HepG2 (cell line): ENCODE data around the gene IQGAP2. TPM values are rescaled to one million over a fixed set of nuclear protein-coding genes. Genes with fewer than 3 reads are reported as not detected.

Source experiments
- ATAC-seq: fragments of 200-7000 bp; cut with Tn5 transposase; 3 replicates; pipeline ENCODE4 v1.9.1; 2020; ENCODE audit warnings: mild to moderate bottlenecking, moderate library complexity
- BruUV-seq: library from RNA; stranded (reverse); fragments of 400-500 nt; replicated peaks from 2 replicates; lab custom pipeline; 2021; lab: Mats Ljungman, UMichigan
- CTCF ChIA-PET: fragments of 300-600 bp; formaldehyde crosslinking; extraction: SDS; loops from one replicate; lab custom pipeline; 2021; ENCODE audit warnings: low total read pairs, inconsistent platforms, low intra/inter-chr PET ratio; lab: Yijun Ruan, JAX
- POLR2A ChIA-PET: fragments of 350-600 bp; sonication (Branson Sonifier 250); formaldehyde crosslinking; loops from one replicate; lab custom pipeline; 2020; ENCODE audit warnings: antibody characterized with exemption, inconsistent platforms; lab: Yijun Ruan, JAX
- DNase-seq: peaks from one replicate; pipeline ENCODE4 v3.0.0-alpha.2; 2015; ENCODE audit warnings: low spot score
- FAIRE-seq: peaks from 3 replicates; lab custom pipeline; 2011; peaks lifted over from hg19 to GRCh38; lab: Jason Lieb, UNC
- H2AFZ ChIP-seq: one replicate; pipeline ENCODE4 v1.6.1; 2011; ENCODE audit warnings: low read length, inconsistent platforms
- H3K27ac ChIP-seq: fragments of 300-600 bp; 3 replicates; pipeline ENCODE4 v1.8.0; 2011; ENCODE audit warnings: mixed run types, mild to moderate bottlenecking, mixed read lengths, low read length, inconsistent platforms; ENCODE audit not compliant: insufficient read depth; ENCODE audit errors: extremely low read length
- H3K27me3 ChIP-seq, 2 experiments: fragments of 200-600 bp in 1 of 2; 2 replicates in 1 of 2; 3 replicates in 1 of 2; pipeline versions ENCODE4 v1.6.0 to v1.8.0; 2011; ENCODE audit warnings: low read length in 2 of 2, mild to moderate bottlenecking in 2 of 2, moderate library complexity in 2 of 2, inconsistent platforms in 1 of 2; ENCODE audit not compliant: insufficient read depth in 2 of 2, control insufficient read depth in 1 of 2
- H3K36me3 ChIP-seq, 2 experiments: fragments of 200-600 bp in 1 of 2; replicated peaks in 1 of 2; 2 replicates in 1 of 2; 3 replicates in 1 of 2; pipeline versions ENCODE4 v1.5.1 to v1.8.0; 2011; ENCODE audit warnings: low read length in 2 of 2, inconsistent platforms in 1 of 2; ENCODE audit not compliant: insufficient read depth in 2 of 2, control insufficient read depth in 1 of 2
- H3K4me1 ChIP-seq: 2 replicates; pipeline ENCODE4 v1.5.1; 2012; ENCODE audit warnings: low read length, inconsistent platforms; ENCODE audit not compliant: insufficient read depth
- H3K4me2 ChIP-seq: 2 replicates; pipeline ENCODE4 v1.6.0; 2011; ENCODE audit warnings: low read depth, low read length, inconsistent platforms
- H3K4me3 ChIP-seq, 3 experiments: fragments of 200-600 bp in 1 of 3; sonication (generic), shearing (Covaris generic) in 1 of 3; replicated peaks in 1 of 3; 2 replicates each; pipeline ENCODE4 v1.5.1; 2011 to 2016; ENCODE audit warnings: low read length in 3 of 3, inconsistent platforms in 2 of 3, low read depth in 2 of 3, mild to moderate bottlenecking in 2 of 3, control low read depth in 1 of 3, mixed read lengths in 1 of 3; ENCODE audit not compliant: insufficient read depth in 1 of 3
- H3K79me2 ChIP-seq: one replicate; pipeline ENCODE4 v1.6.1; 2011; ENCODE audit warnings: low read length, inconsistent platforms; ENCODE audit not compliant: insufficient read depth
- H3K9ac ChIP-seq: 2 replicates; pipeline ENCODE4 v1.6.0; 2011; ENCODE audit warnings: mild to moderate bottlenecking, low read depth, low read length, inconsistent platforms; ENCODE audit not compliant: insufficient read depth
- H3K9me3 ChIP-seq: 2 replicates; pipeline ENCODE4 v1.5.1; 2012; ENCODE audit warnings: mild to moderate bottlenecking, low read length
- H4K20me1 ChIP-seq: 2 replicates; pipeline ENCODE4 v1.6.0; 2011; ENCODE audit warnings: inconsistent platforms, mild to moderate bottlenecking, low read length, moderate library complexity; ENCODE audit not compliant: insufficient read depth
- ADNP ChIP-seq: sonication (generic); formaldehyde crosslinking; IDR thresholded peaks from 2 replicates; pipeline ENCODE4 v1.4.0; 2020; ENCODE audit warnings: missing genetic modification reagents
- ARID2 ChIP-seq: sonication (generic); formaldehyde crosslinking; IDR thresholded peaks from 2 replicates; pipeline ENCODE4 v1.8.1; 2022; ENCODE audit warnings: mild to moderate bottlenecking, missing genetic modification reagents, borderline replicate concordance
- ATF6 ChIP-seq: sonication (generic); formaldehyde crosslinking; conservative IDR thresholded peaks from 2 replicates; pipeline ENCODE4 v1.4.0; 2020; ENCODE audit warnings: missing genetic modification reagents
- EP300 ChIP-seq, 3 experiments: sonication (generic) in 1 of 3; formaldehyde crosslinking in 1 of 3; IDR thresholded peaks; 2 replicates each; pipeline versions ENCODE4 v1.5.1 to v1.6.1; 2011 to 2020; ENCODE audit warnings: low read depth in 2 of 3, low read length in 2 of 3, borderline replicate concordance in 1 of 3, improper control_type of control experiment in 1 of 3, mild to moderate bottlenecking in 1 of 3, missing genetic modification reagents in 1 of 3, moderate library complexity in 1 of 3
- ETV5 ChIP-seq: IDR thresholded peaks from 2 replicates; pipeline ENCODE4 v1.6.1; 2018; ENCODE audit warnings: missing biosample characterization, missing genetic modification reagents, inconsistent platforms, borderline replicate concordance
- FOXA3 ChIP-seq: IDR thresholded peaks from 2 replicates; pipeline ENCODE4 v1.6.1; 2016; ENCODE audit warnings: missing genetic modification reagents, missing compliant biosample characterization
- MIXL1 ChIP-seq: IDR thresholded peaks from 2 replicates; pipeline ENCODE4 v1.6.1; 2016
- MXD1 ChIP-seq: sonication (generic); formaldehyde crosslinking; IDR thresholded peaks from 2 replicates; pipeline ENCODE4 v1.4.0; 2020; ENCODE audit warnings: mild to moderate bottlenecking, missing genetic modification reagents
- NFKB2 ChIP-seq: sonication (generic); formaldehyde crosslinking; IDR thresholded peaks from 2 replicates; pipeline ENCODE4 v1.4.0; 2020; ENCODE audit warnings: missing genetic modification reagents, borderline replicate concordance
- PRPF4 ChIP-seq: fragments of 200-400 bp; formaldehyde crosslinking; IDR thresholded peaks from 2 replicates; pipeline ENCODE4 v1.6.1; 2016; ENCODE audit warnings: low read length, low read depth; ENCODE audit not compliant: poor library complexity, severe bottlenecking
- RFXANK ChIP-seq: IDR thresholded peaks from 2 replicates; pipeline ENCODE4 v1.6.1; 2016
- SETDB1 ChIP-seq: sonication (generic); formaldehyde crosslinking; IDR thresholded peaks from 2 replicates; pipeline ENCODE4 v1.5.1; 2020; ENCODE audit warnings: missing genetic modification reagents, mild to moderate bottlenecking, borderline replicate concordance
- TFDP1 ChIP-seq: IDR thresholded peaks from 2 replicates; pipeline ENCODE4 v1.6.1; 2016; ENCODE audit warnings: missing compliant biosample characterization, missing genetic modification reagents, borderline replicate concordance
- ZFP90 ChIP-seq: sonication (generic); formaldehyde crosslinking; IDR thresholded peaks from 2 replicates; pipeline ENCODE4 v1.8.0; 2022; ENCODE audit warnings: missing genetic modification reagents, mild to moderate bottlenecking, inconsistent platforms, borderline replicate concordance
- ZNF672 ChIP-seq: sonication (generic); formaldehyde crosslinking; IDR thresholded peaks from 2 replicates; pipeline ENCODE4 v1.8.1; 2022; ENCODE audit warnings: missing genetic modification reagents
- ZNF674 ChIP-seq: sonication (generic); formaldehyde crosslinking; IDR thresholded peaks from 2 replicates; pipeline ENCODE4 v1.5.0; 2020; ENCODE audit warnings: low read depth, mild to moderate bottlenecking, missing genetic modification reagents
- ZNF788 ChIP-seq: sonication (generic); formaldehyde crosslinking; IDR thresholded peaks from 2 replicates; pipeline ENCODE4 v1.5.0; 2020; ENCODE audit warnings: mild to moderate bottlenecking, missing genetic modification reagents, borderline replicate concordance
- ZNF883 ChIP-seq: sonication (generic); formaldehyde crosslinking; IDR thresholded peaks from 2 replicates; pipeline ENCODE4 v1.5.1; 2020; ENCODE audit warnings: mild to moderate bottlenecking, missing genetic modification reagents; ENCODE audit errors: not compliant biosample characterization
- WGBS: methylation state at CpG from one replicate; pipeline ENCODE4 v1.1.6; 2017; ENCODE audit warnings: low lambda C conversion rate; 5-methylcytosine and 5-hydroxymethylcytosine counted together
- in situ Hi-C: cut with HindIII; loops from 2 replicates; pipeline ENCODE4 v1.10.0; 2017; ENCODE audit warnings: low pct_unique_long_range_greater_than_20kb; ENCODE audit not compliant: extremely low pct_ligation_motif_present
- intact Hi-C: fragments of 100-400 bp; cut with micrococcal nuclease; formaldehyde crosslinking; loops from one replicate; pipeline ENCODE4 v1.10.0; 2022; ENCODE audit not compliant: unreplicated experiment
- polyA plus RNA-seq, 8 experiments: library from polyadenylated mRNA; depleted of rRNA in 3 of 8; stranded (reverse) in 7 of 8; unstranded in 1 of 8; fragments of >200 nt; fragmentation: Illumina TruSeq in 4 of 8; extraction: Trizol in 4 of 8; gene quantifications; 2 replicates each; pipeline versions ENCODE4 v1.2.1 to v1.2.3, GENCODE V29; 2011 to 2016; ENCODE audit warnings: low read depth in 4 of 8, missing spikeins in 1 of 8, mixed read lengths in 1 of 8; ENCODE audit not compliant: insufficient read depth in 1 of 8
- total RNA-seq, 5 experiments: library from RNA; depleted of rRNA; stranded (reverse); fragments of >200 nt; fragmentation: Illumina TruSeq; extraction: Trizol; gene quantifications; 2 replicates each; pipeline ENCODE4 v1.2.3, GENCODE V29; 2016; ENCODE audit warnings: low read depth in 1 of 5
- TF ChIP-seq, protein P1 (sequence below): IDR thresholded peaks from 2 replicates; pipeline ENCODE4 v1.6.1; 2016

The IQGAP2 gene
- total and polyA plus RNA-seq, 2 of the 13 experiments (the other 11 are each of a cell fraction or from before 2014, with no cell fraction given): 35.2 to 83.3 TPM

DNA sequence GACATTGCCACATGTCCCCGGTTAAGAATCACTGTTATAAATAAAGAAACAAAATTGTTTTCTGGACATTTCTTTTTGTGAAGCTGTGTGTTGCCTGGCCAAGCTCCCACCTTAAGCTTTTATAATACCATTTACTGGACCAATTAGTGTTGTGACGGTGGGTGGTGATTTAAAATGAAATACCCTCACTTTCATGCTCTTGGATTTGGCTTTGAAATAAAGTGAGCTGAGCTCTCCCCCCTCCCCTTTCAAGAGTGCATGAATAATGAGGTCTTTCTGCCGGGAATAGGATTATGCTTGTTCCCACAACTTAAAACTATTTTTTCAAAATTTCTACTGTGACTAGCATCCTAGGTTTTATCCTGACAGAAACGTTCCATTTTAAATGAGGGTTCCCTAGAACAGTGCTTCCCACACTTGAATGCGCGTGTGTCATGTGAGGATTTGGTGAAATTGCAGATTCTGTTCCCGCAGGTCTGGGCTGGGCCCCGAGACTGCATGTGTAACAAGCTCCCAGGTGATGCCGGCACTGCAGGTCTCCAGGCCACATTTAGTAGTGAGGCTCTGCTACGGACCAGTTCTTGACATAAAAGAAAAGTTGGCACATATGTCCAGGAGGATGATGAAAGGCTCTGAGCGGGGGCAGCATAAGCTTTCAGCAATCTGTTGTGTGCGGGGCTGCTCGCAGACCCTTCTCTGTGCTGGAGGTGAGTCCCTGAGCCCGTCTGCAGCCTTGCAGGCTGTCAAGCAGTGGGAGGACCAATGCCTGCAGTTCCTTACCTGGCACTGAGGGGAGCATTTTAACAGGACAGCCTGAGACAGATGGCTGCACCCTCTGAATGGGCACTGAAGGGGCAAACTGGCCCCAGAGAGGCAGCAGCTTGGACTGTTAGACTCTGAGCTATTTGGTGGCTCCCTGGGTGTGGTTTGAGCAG, 24.4 kb downstream of the IQGAP2 start:
- H3K79me2 ChIP-seq: peaks cover 65% of the 10 kb centered on the region
- BruUV-seq: no TSS peak
- peaks cover 3% of the 10 kb centered on the region; the same call in 1 of the 2 replicates for H3K4me1 ChIP-seq
- TF ChIP-seq SETDB1: no peak
- TF ChIP-seq ZNF674: no peak
- no peak for TF ChIP-seq ZNF672 (CRISPR knock-in tag)
- TF ChIP-seq PRPF4: no peak
- no peak for TF ChIP-seq ZFP90 (CRISPR knock-in tag)
- no peak for TF ChIP-seq ARID2 (CRISPR knock-in tag)
- no peak for TF ChIP-seq NFKB2 (CRISPR knock-in tag)
- TF ChIP-seq ZNF883: no peak
- no peak for TF ChIP-seq ATF6 (CRISPR knock-in tag)
- TF ChIP-seq ETV5 (CRISPR knock-in tag): no peak
- TF ChIP-seq EP300 (IDR thresholded peaks at IDR 0.05; ENCODE audit: low read depth in 2 of 2, low read length in 2 of 2): no peak
- TF ChIP-seq EP300 (CRISPR knock-in tag; IDR thresholded peaks at IDR 0.05; ENCODE audit: borderline replicate concordance): no peak
- TF ChIP-seq ADNP (CRISPR knock-in tag): no peak
- TF ChIP-seq, protein P1, sequence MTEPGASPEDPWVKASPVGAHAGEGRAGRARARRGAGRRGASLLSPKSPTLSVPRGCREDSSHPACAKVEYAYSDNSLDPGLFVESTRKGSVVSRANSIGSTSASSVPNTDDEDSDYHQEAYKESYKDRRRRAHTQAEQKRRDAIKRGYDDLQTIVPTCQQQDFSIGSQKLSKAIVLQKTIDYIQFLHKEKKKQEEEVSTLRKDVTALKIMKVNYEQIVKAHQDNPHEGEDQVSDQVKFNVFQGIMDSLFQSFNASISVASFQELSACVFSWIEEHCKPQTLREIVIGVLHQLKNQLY (CRISPR knock-in tag): no peak
- TF ChIP-seq FOXA3 (CRISPR knock-in tag): no peak
- TF ChIP-seq MIXL1 (CRISPR knock-in tag): no peak
- no peak for TF ChIP-seq TFDP1 (CRISPR knock-in tag)
- no peak for TF ChIP-seq ZNF788 (CRISPR knock-in tag)
- no peak for TF ChIP-seq MXD1 (CRISPR knock-in tag)
- no peak for TF ChIP-seq RFXANK
- H3K4me2 ChIP-seq: no peak overlapping the region
- no peak overlapping the region for H3K27ac ChIP-seq
- H3K9me3 ChIP-seq: no peaks in the 10 kb centered on the region
- no peak overlapping the region for H2AFZ ChIP-seq
- H3K4me3 ChIP-seq: no peak overlapping the region
- no peak for FAIRE-seq
- CTCF ChIA-PET: no interaction called here
- H3K36me3 ChIP-seq: peaks cover 0 to 15% of the 10 kb centered on the region in 2 experiments; a peak in 3 of 5 replicates
- WGBS: 99% methylated on average over 11 of the region's 14 CpGs
- POLR2A ChIA-PET: no interaction called here
- intact Hi-C loops (no loop called here), in situ Hi-C loops (no loop called here)
- H4K20me1 ChIP-seq: peaks cover 8% of the 10 kb centered on the region; the same call in 1 of the 2 replicates
- no peaks in the 10 kb centered on the region for H3K27me3 ChIP-seq
- peak; percentile 43; the same call in 2 of the 3 replicates for ATAC-seq
- DNase-seq: no peak
- H3K9ac ChIP-seq: no peak overlapping the region
